DLD1 (cell line): ENCODE measurements around the gene DDX43.
"Not testable (repeated sequence)": the region's sequence is repeated elsewhere in the genome, so short reads cannot be mapped to it uniquely, and the experiment has no call there.

Source experiments
- in situ Hi-C: cut with HindIII; loops from 2 replicates; pipeline ENCODE4 v1.10.0; 2017; ENCODE audit warnings: low sequenced_read_pairs

DDX43 gene

DNA sequence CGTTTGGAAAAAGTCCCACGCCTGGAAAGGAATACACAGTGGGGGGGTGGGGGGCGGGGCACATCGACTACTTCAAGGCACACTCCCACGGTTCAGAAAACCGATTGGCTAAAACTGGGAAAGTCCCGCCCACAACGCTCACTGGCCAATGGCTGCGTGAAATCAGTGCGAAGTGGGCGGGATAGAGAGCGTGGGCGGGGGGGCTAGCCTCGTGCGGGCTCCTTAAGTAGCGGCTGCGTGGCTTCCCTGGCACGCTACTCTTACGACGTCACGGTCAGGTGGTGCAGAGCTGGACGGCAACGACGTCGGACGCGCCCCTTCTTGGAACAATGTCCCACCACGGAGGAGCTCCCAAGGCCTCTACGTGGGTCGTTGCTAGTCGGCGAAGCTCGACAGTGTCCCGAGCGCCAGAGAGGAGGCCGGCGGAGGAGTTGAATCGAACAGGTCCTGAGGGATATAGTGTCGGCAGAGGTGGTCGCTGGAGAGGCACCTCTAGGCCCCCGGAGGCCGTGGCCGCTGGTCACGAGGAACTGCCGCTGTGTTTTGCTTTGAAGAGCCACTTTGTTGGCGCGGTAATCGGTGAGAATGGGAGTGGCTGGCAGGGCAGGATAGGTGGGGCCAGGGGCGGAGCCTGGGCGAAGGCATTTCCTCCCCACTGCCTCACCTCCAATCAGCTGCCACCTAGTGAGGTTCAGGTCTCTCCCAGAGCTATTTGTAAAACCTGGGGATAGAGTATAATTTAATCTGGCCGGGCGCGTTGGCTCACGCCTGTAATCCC lies at the start of gene DDX43:
DDX43 (plus strand) TSS at position 252 of the 778 bp plus-strand sequence; CDS start at position 330, 78 bp downstream.
- in situ Hi-C loops = no loop called here

- in situ Hi-C loops = no loop called here
Measured at GRCh38 chr6:73348550-73349204, 46.0 kb upstream of the DDX43 start.

DNA sequence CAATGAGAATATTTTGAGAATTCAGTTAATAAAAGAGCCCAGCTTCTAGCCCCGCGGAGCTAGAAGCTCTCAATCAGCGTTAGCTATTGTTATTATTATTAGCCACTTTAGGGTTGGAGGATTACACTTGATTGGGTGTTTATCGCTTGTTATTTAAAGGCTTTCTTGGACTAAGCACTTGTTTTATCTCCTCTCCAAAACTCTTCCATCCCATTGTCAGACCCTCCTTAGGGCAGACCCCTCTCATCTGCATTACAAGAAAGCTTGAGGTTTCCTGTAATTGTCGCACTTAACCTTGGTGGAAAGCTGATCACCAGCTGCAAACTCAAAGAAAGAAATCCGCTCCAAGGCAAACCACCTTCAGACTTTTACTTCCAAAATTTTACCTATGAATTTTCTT lies 45.3 kb upstream of the DDX43 start:
- in situ Hi-C loops = no loop called here

DNA sequence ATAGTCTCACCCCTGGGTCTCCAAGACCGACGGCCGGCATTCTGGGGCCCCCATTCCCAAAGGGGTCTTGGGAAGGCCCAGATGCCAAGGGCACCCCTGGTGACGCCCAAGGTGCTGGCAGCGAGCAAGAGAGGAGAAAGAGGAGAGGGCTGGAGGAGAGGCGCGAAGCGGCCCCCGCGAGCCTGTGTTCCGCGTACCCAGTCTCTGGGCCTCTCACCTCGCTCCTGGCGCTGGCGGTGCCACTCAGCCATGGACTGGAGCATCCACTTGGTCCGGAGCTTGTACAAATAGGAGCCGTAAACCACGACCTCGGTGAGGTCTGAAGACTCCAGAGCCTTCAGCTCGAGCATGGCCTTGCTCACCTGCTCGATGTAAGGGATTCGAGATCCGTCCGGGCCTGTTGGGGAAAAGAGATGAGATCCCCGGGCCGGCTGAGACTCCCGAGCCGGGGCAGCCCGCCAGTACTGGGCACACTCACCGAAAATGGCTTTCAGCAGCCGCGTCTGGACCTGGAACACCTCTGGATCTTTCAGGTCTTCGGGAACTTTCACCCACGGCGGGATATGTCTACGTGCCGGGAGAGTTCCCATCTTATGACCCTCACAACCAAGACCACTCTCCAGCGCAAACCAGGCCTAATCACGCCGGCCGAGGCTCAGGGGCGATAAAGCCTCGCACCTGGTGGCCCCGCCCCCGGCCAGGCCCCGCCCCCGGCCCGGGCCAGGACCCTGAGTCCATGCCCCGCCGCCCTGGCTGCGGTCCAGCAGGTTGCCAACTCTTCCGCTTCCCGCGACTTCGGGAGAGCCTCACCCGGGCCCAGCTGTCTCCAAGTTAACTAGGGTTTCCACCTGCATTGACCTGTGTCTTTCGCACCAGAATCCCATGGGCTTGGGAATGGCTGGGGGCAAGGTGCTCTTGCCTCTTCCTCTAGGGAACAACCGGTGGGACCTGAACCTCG lies 40.7 kb upstream of the DDX43 start, which contains the start of gene DPPA5:
DPPA5 (minus strand) TSS at position 641 of the 958 bp plus-strand sequence; CDS start at position 590, 51 bp downstream.
- in situ Hi-C loops = no loop called here

GRCh38 chr6:73362358-73362757 lies 32.3 kb upstream of the DDX43 start, which contains the start of gene KHDC3L:
KHDC3L (plus strand) TSS chr6:73362658; CDS start chr6:73362730, 72 bp downstream.
- in situ Hi-C loops = no loop called here

GRCh38 chr6:73362869-73363536 lies 31.6 kb upstream of the DDX43 start:
- in situ Hi-C loops = no loop called here

GRCh38 chr6:73363537-73363875 lies 31.1 kb upstream of the DDX43 start:
- in situ Hi-C loops = no loop called here

- in situ Hi-C loops = no loop called here
Measured at GRCh38 chr6:73364121-73364520, 30.5 kb upstream of the DDX43 start.

- in situ Hi-C loops = no loop called here
Measured at GRCh38 chr6:73364549-73364948, 30.1 kb upstream of the DDX43 start.

DNA sequence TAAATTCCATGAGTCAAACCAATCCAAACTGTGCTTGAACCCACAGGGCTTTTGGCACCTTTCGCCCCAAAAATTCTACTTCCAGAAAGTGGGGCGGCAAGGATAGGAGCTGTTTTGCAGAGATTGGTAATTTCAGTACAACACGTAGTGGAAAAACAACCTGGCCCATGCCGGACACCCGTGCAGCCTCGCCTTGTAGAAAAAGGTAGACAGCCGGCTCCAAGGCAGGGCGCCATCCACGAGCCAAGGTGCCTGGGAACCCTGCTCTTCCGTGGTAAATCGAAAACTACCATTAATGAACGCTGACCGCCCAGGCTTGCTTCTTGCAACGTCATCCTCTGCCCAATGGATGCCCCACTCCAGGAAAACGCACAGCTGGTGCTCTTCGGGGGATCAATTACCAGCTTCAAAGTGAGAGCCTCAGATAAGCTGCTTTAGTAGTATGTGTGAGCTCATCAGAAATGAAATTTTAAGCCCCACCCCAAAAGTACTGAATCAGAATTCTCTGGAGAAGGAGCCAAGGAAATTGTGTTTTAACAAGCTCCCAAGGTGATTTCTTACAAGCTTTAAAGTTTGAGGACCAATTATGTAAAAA lies 26.8 kb upstream of the DDX43 start:
- in situ Hi-C loops = no loop called here

DNA sequence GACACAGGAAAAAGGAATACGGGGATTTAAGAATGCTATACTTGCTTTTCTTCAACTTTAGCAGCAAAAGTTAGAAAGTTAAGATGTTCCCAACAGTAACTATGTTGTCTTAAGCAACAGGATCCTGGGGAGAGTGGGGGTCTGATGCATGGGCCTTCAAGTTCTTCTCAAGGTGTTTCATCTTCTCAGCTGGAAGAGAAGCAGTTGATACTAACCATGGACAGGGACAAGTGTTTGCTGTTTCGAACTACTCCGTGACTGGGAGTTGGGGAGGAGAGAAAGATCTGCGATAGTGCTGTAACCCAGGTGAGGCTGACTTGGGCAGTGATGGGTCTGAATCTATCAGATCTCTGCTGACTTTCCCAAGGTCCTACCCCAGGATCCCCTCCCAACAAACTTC lies 26.0 kb upstream of the DDX43 start:
- in situ Hi-C loops = no loop called here

DNA sequence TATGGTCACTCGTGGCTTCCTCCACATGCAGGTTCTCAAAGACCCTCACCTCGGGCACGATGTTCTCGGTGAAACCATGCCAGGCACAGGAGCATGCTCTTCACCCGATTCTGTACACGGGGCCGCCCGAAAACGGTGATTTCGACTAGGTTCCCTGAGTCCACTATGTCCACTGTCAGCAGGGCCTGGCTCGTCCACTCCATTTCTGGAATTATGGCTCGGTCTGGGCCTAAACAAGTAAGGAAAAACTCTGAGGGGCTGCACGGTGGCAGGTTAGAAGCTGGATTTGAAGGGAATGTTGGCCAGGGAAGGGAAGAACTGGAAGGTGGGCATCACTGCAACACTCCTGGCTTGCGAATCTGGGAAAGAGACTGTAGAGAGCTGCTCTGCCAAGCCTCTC lies 25.5 kb upstream of the DDX43 start:
- in situ Hi-C loops = no loop called here

DNA sequence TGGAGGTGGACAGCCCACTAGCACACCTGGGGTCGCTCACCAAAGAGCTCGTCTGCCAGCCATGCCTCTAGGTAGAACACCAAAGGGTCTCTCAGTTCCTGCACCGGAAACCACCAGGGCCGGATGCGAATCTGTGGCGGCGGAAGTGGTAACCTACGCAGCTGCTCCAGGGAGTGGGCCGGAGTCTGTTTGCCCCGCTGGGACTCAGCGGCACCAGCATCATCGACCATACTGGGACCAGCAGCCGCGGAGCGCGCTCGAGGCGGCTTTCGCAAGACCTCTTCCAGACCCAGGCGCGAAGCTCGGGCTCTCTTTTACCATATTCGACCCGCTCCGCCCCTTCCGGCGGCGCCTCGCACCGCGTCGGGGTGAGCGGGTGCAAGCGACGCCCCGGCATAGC lies 25.1 kb upstream of the DDX43 start, which contains the start of gene OOEP:
OOEP (minus strand) TSS at position 335 of the 400 bp plus-strand sequence; CDS start at position 230, 105 bp downstream.
- in situ Hi-C loops = no loop called here

GRCh38 chr6:73371984-73372383 lies 22.6 kb upstream of the DDX43 start:
- in situ Hi-C loops = no loop called here

DNA sequence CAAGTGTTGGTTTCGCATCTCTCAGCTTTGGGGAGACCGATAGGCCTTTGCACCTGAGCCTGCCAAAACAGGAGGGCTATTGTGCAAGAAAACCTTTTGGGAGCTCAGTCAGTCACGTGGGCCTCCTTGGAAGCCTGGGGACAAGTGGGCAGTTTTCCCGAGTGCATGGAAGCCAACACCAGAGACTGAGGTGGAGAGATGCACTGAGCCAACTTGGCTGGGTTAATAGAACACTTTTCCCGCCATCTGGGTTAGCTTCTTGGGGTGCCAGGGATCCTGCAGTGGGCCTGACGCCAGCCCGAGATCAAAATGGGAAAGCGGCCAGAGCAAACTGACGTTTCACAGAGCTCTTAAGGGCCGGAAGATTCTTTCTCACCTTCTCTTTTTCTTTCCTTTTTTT lies 22.1 kb upstream of the DDX43 start:
- in situ Hi-C loops = no loop called here

DNA sequence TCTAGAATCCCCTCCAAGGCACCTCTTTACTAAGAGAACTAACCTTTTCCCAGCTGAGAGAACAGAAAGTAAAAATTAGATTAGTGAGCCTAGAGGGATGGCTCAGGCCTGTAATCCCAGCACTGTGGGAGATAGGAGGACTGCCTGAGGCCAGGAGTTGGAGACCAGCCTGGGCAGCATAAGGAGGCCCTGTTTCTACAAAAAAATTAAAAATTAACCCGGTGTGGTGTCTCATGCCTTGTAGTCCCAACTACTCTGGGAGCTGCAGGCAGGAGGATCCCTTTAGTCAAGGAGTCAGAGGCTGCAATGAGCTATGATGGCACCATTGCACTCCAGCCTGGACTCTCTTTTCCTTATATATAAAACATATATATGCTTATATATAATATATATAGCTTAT lies 19.4 kb upstream of the DDX43 start:
- in situ Hi-C loops = no loop called here

DNA sequence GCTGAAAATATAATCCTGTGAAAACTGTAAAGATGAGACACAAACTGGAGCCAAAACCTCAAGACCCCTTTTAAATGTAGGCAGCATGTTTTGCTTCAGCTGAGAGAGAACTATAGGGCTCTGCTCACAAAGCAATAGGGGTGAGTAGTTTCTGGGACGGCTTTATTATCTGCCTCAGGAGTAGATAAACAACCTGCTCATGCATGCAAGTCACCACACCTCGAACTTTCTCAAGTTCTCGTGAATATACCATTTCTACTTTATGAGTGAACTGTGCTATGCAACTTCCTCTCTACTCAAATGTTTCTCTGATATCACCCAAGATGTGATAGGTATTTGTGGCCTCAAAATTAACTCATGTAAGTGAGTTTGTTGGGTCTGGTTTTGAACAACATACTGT lies 17.4 kb upstream of the DDX43 start:
- in situ Hi-C loops = no loop called here

DNA sequence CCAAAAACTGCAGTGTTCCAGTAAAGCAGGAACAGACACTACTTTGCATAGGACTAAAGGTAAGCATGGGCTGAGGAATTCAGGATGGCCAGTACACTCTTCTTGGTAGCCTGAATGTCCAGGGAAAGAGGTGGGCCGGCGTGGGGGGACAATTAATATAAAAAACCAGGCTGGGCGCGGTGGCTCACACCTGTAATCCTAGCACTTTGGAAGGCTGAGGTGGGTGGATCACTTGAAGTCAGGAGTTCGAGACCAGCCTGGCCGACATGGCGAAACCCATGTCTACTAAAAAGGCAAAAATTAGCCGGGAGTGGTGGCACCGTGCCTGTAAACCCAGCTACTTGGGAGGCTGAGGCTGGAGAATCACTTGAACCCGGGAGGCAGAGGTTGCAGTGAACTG lies 13.1 kb upstream of the DDX43 start:
- in situ Hi-C loops = not testable (repeated sequence)

- in situ Hi-C loops = no loop called here
Measured at GRCh38 chr6:73382462-73383113, 12.0 kb upstream of the DDX43 start.

DNA sequence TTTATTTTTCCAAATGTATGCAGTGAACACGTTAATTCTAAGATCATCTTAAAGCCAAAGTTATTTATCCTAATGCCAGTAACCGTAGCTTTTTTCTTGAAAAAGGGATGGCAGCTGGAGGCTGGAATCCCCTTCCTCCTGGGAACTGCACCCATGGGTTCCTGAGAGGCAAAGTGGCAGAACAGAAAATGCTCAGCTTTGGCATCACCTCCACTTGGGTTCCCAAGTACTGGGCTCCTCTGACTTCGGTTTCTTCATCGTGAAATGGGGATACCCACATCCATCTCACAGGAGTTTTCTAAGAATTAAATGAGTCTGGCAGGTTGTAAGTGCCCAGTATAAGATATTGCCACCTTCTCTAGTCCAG lies 6.2 kb upstream of the DDX43 start:
- in situ Hi-C loops = no loop called here
